ENCODE data around the gene TMED5.
"Not testable (repeated sequence)": the region's sequence is repeated elsewhere in the genome, so short reads cannot be mapped to it uniquely, and the experiment has no call there.

TMED5 gene

DNA sequence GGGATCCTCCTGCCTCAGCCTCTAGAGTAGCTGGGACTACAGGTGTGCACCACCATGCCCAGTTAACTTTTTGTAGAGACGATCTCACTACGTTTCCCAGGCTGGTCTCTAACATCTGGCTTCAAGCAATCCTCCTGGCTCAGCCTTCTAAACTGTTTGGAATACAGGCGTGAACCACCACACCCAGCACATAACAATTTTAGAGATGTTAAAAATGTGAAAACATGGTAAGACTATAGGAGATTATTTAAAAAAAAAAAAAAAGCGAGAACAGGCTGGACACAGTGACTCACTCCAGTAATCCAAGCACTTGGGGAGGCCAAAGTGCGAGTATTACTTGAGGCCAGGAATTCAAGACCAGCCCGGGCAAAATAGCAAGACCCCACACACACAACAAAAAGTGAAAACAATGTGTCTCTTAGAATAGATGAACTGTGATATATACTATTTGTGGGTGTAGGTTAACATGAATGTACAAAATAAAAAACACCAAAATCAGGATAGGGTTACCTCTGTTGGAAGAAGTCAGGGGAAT, 19.9 kb upstream of the TMED5 start:
- Histone ChIP-seq H3K27me3 (ENCODE audit: control insufficient read depth, insufficient read depth, low read length, poor library complexity, severe bottlenecking) (no peaks in the 10 kb centered on the region), H3K4me1 (ENCODE audit: control insufficient read depth, insufficient read depth, low read length) (no peaks in the 10 kb centered on the region), H3K36me3 (ENCODE audit: control insufficient read depth, insufficient read depth, low read length) (peaks cover 9% of the 10 kb centered on the region), H3K27ac (ENCODE audit: insufficient read depth, low read depth, low read length, poor library complexity, severe bottlenecking) (no peak overlapping the region), H3K4me3 (ENCODE audit: insufficient read depth, low read depth, low read length) (no peak overlapping the region), H3K9me3 (ENCODE audit: control insufficient read depth, low read length) (no peaks in the 10 kb centered on the region)
- WGBS, 2 experiments = 92 to 99% methylated on average over 5 of the region's 6 CpGs

DNA sequence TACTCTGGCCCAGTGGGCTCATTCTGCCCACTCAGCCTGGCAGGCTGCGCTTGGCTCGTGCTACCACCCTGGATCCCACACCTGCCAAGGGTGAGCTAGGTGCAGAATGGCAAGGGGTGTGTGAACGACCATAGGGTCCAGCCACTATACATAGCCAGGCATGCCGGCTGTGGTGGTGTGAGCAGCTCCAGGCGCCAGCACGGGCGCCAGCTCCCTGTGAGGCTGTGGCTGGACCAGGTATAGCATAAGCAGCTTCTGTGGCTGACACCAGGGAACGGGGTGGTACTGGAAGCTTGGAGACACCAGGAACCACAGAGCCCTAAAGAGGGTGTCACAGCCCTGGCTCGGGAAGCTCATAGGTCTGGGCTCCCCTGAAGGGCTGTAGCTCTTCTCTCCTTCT, 18.9 kb upstream of the TMED5 start:
- Histone ChIP-seq H3K4me1 (ENCODE audit: control insufficient read depth, insufficient read depth, low read length) (no peaks in the 10 kb centered on the region), H3K36me3 (ENCODE audit: control insufficient read depth, insufficient read depth, low read length) (peaks cover 9% of the 10 kb centered on the region), H3K27ac (ENCODE audit: insufficient read depth, low read depth, low read length, poor library complexity, severe bottlenecking) (no peak overlapping the region), H3K4me3 (ENCODE audit: insufficient read depth, low read depth, low read length) (no peak overlapping the region), H3K9me3 (ENCODE audit: control insufficient read depth, low read length) (no peaks in the 10 kb centered on the region), H3K27me3 (ENCODE audit: control insufficient read depth, insufficient read depth, low read length, poor library complexity, severe bottlenecking) (no peaks in the 10 kb centered on the region)
- 95% methylated on average over 9 of the region's 9 CpGs for WGBS, 2 experiments

DNA sequence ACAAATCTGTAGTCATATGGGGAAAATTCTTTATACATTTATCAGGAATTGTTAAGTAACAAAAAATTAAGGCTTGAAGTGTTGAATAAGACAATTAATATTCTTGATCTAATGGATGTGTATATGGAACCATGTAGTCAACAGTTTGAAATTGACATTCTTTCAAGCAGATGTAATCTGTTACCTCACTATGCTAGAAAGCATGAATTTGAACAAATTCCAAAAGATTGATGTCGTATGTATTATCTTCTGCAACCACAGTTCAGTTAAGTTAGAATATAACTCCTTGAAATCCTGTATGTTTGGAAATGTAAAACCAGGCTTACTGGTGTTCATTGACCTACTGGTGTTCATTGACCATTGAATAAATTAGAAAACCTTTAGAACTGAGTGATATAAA, 16.4 kb upstream of the TMED5 start:
- Histone ChIP-seq H3K27me3 (ENCODE audit: control insufficient read depth, insufficient read depth, low read length, poor library complexity, severe bottlenecking) (no peaks in the 10 kb centered on the region), H3K4me3 (ENCODE audit: insufficient read depth, low read depth, low read length) (no peak overlapping the region), H3K36me3 (ENCODE audit: control insufficient read depth, insufficient read depth, low read length) (peaks cover 12% of the 10 kb centered on the region), H3K27ac (ENCODE audit: insufficient read depth, low read depth, low read length, poor library complexity, severe bottlenecking) (no peak overlapping the region), H3K9me3 (ENCODE audit: control insufficient read depth, low read length) (no peaks in the 10 kb centered on the region), H3K4me1 (ENCODE audit: control insufficient read depth, insufficient read depth, low read length) (no peaks in the 10 kb centered on the region)
- 94 to 100% methylated on average over 1 of the region's 1 CpG for WGBS, 2 experiments

DNA sequence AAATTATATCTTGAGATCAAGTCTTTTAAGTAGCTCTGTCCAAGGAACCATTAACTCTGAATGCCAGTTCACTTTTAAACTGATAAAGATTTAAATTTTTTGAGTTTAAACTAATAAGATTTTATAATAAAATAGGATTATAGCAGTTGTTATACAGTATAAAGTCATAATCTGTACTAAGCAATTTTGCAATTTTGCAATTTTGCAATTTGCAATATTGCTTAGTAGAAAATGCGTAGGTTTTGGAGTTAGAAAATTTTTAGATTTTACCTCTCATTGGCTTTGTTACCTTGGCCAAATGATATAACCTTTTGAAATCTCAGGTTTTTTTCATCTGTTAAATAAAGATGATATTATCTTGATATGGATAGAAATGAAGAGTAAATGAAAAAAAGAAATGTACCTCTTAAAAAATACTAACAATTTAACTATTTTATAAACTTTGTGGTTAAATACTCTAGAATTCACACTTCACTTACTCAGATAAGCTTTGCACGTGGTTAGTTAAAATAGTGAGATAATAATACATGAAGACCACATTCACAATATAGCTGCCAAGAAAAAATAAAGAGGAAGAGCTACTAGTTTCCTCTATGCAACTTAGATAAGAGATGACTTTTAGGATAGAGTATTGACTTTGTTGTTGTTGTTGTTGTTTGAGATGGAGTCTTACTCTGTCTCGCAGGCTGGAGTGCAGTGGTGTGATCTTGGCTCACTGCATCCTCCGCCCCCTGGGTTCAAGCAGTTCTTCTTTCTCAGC, 14.2 kb upstream of the TMED5 start:
- Histone ChIP-seq H3K27me3 (ENCODE audit: control insufficient read depth, insufficient read depth, low read length, poor library complexity, severe bottlenecking) (no peaks in the 10 kb centered on the region), H3K4me3 (ENCODE audit: insufficient read depth, low read depth, low read length) (no peak overlapping the region), H3K9me3 (ENCODE audit: control insufficient read depth, low read length) (no peaks in the 10 kb centered on the region), H3K36me3 (ENCODE audit: control insufficient read depth, insufficient read depth, low read length) (peaks cover 12% of the 10 kb centered on the region), H3K27ac (ENCODE audit: insufficient read depth, low read depth, low read length, poor library complexity, severe bottlenecking) (no peak overlapping the region), H3K4me1 (ENCODE audit: control insufficient read depth, insufficient read depth, low read length) (no peaks in the 10 kb centered on the region)
- 93 to 95% methylated on average over 3 of the region's 4 CpGs for WGBS, 2 experiments

DNA sequence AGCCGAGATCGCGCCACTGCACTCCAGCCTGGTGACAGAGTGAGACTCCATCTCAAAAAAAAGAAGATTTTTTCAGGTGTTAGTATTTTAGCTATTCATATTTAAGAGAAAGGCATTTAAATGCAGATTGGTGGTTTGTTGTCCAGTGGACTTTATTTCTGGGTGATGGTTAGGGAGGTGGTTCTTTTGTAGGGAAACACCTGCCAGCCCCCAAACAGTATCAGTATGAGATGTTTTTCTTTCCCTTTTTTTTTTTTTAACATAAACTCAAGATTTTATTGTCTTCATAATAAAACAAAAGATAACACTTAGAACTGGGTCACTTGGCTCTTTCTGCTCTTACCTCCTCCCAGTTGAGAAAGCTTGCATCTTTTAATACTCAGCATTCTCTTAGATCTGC, 10.2 kb upstream of the TMED5 start:
- no peak overlapping the region for H3K27ac ChIP-seq (ENCODE audit: insufficient read depth, low read depth, low read length, poor library complexity, severe bottlenecking)
- H3K27me3 ChIP-seq (ENCODE audit: control insufficient read depth, insufficient read depth, low read length, poor library complexity, severe bottlenecking) = no peaks in the 10 kb centered on the region
- no peaks in the 10 kb centered on the region for H3K4me1 ChIP-seq (ENCODE audit: control insufficient read depth, insufficient read depth, low read length)
- H3K36me3 ChIP-seq (ENCODE audit: control insufficient read depth, insufficient read depth, low read length) = peaks cover 8% of the 10 kb centered on the region
- H3K9me3 ChIP-seq (ENCODE audit: control insufficient read depth, low read length) = no peaks in the 10 kb centered on the region
- no peak overlapping the region for H3K4me3 ChIP-seq (ENCODE audit: insufficient read depth, low read depth, low read length)
- 91 to 92% methylated on average over 3 of the region's 3 CpGs for WGBS, 2 experiments

DNA sequence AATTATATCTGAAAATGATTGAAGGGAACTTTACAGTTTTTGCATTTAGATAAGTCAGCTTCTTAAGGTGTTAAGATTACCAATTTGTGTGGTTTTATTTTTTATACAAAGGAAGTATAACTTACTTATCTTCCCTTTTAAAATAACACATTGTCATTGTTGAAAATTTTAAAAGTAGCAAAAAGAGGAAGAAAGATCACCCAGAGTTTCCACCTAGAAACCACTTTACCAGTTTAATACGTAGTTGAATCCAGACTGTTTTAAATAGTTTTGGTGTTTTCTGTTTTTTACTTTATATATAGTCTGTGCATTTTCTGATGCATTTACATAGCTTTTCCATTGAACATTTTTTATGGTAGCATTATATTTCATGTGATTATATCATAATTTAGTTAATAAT, 6.5 kb upstream of the TMED5 start:
- Histone ChIP-seq H3K27me3 (ENCODE audit: control insufficient read depth, insufficient read depth, low read length, poor library complexity, severe bottlenecking) (no peaks in the 10 kb centered on the region), H3K36me3 (ENCODE audit: control insufficient read depth, insufficient read depth, low read length) (no peaks in the 10 kb centered on the region), H3K9me3 (ENCODE audit: control insufficient read depth, low read length) (no peaks in the 10 kb centered on the region), H3K27ac (ENCODE audit: insufficient read depth, low read depth, low read length, poor library complexity, severe bottlenecking) (no peak overlapping the region), H3K4me3 (ENCODE audit: insufficient read depth, low read depth, low read length) (no peak overlapping the region), H3K4me1 (ENCODE audit: control insufficient read depth, insufficient read depth, low read length) (no peaks in the 10 kb centered on the region)
- no CpG with 5 or more reads among the region's 1 CpG for WGBS, 2 experiments

DNA sequence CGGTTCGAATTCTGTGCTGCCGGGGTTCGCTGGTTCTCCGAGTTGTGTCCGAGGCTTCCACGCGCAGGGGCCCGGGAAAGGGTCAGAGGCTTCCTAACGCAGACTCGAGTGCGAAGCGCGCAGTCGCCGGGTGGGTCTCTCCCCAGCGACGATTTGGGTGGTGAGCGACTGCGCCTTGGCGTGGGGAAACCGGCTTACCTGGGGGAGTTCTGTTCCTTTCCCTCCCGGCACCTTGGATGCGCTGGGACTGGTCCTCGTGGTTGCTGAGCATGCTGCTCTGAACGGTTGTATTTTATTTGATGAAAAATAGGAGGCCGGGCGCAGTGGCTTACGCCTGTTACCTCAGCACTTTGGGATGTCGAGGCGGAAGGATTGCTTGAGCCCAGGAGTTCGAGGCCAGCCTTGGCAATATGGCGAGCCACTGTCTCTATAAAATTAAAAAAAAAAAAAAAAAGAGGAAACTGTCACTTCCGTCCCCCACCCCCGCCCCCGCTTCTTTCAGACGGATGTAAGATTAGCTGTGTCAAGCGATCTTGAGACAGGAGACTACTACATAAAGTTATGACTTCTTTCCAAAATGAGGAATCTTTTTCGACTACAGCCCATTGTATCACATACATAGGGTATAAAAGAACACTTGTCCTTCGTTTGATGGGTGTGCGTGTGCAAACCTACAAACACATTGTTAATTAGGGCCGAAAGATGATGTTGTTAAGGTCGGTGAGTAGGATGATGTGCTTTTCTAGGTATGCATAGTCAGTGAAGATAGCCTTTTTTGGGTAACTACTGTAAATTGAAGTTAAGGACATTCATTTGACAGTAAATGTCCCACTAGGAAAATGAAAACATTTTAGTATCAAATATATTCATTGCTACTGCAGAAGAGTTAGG, 755 bp upstream of the TMED5 start, which contains the start of gene CCDC18:
TSS of gene CCDC18 (plus strand) at position 2 of the 891 bp plus-strand sequence. CDS start 2,638 bp downstream, outside the sequence.
- H3K36me3 ChIP-seq (ENCODE audit: control insufficient read depth, insufficient read depth, low read length) = no peaks in the 10 kb centered on the region
- peak within 1 kb of the TSS; percentile 73 for H3K4me3 ChIP-seq (ENCODE audit: insufficient read depth, low read depth, low read length)
- H3K27me3 ChIP-seq (ENCODE audit: control insufficient read depth, insufficient read depth, low read length, poor library complexity, severe bottlenecking) = no peaks in the 10 kb centered on the region
- no peaks in the 10 kb centered on the region for H3K9me3 ChIP-seq (ENCODE audit: control insufficient read depth, low read length)
- H3K27ac ChIP-seq (ENCODE audit: insufficient read depth, low read depth, low read length, poor library complexity, severe bottlenecking) = peak within 1 kb of the TSS; percentile 91
- H3K4me1 ChIP-seq (ENCODE audit: control insufficient read depth, insufficient read depth, low read length) = no peaks in the 10 kb centered on the region
- WGBS, 2 experiments = 4 to 5% methylated on average over 35 to 43 of the region's 43 CpGs

DNA sequence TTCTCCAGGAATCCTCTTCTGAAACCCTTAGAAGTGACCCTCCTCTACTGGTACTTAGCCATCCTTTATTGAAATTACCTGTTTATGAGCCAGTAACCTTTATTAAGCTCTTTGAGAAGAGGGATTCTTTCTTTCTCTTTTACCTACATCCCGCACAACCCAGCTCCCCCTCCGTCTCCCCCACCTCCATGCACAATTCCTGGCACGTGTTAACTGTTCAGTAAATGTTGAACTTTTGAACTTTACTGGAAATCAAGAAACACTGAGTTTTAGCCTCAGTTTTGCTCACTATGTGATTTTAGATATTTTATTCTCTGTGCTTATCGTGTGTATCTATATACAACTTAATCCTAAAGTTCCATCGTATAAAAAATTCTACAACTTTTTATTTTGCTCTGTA, 1.8 kb downstream of the TMED5 start:
- Histone ChIP-seq H3K9me3 (ENCODE audit: control insufficient read depth, low read length) (no peaks in the 10 kb centered on the region), H3K27me3 (ENCODE audit: control insufficient read depth, insufficient read depth, low read length, poor library complexity, severe bottlenecking) (no peaks in the 10 kb centered on the region), H3K27ac (ENCODE audit: insufficient read depth, low read depth, low read length, poor library complexity, severe bottlenecking) (no peak overlapping the region), H3K4me3 (ENCODE audit: insufficient read depth, low read depth, low read length) (no peak overlapping the region), H3K4me1 (ENCODE audit: control insufficient read depth, insufficient read depth, low read length) (no peaks in the 10 kb centered on the region), H3K36me3 (ENCODE audit: control insufficient read depth, insufficient read depth, low read length) (no peaks in the 10 kb centered on the region)
- WGBS, 2 experiments = 60 to 70% methylated on average over 3 to 4 of the region's 5 CpGs

DNA sequence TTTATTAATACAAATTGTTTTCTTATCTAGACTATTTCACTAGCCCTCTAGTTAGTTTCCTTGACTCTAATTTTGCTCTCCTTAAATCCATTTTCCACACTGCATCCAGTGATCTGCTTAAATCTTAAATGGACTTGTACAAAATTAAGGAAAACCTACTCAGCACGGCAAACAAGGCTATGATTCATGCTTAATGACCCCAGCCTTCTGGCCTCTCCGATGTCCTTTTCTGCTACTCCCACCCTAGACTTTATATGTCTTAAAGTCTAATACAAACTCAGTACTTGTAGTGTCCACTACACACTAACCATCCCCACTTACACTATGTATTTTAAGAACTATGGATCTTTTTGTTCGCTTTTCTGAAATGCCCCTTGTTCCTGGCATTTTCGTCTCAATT, 2.2 kb downstream of the TMED5 start:
- 80 to 82% methylated on average over 4 of the region's 4 CpGs for WGBS, 2 experiments
- Histone ChIP-seq H3K4me1 (ENCODE audit: control insufficient read depth, insufficient read depth, low read length) (no peaks in the 10 kb centered on the region), H3K4me3 (ENCODE audit: insufficient read depth, low read depth, low read length) (no peak overlapping the region), H3K27ac (ENCODE audit: insufficient read depth, low read depth, low read length, poor library complexity, severe bottlenecking) (no peak overlapping the region), H3K27me3 (ENCODE audit: control insufficient read depth, insufficient read depth, low read length, poor library complexity, severe bottlenecking) (no peaks in the 10 kb centered on the region), H3K36me3 (ENCODE audit: control insufficient read depth, insufficient read depth, low read length) (no peaks in the 10 kb centered on the region), H3K9me3 (ENCODE audit: control insufficient read depth, low read length) (no peaks in the 10 kb centered on the region)

DNA sequence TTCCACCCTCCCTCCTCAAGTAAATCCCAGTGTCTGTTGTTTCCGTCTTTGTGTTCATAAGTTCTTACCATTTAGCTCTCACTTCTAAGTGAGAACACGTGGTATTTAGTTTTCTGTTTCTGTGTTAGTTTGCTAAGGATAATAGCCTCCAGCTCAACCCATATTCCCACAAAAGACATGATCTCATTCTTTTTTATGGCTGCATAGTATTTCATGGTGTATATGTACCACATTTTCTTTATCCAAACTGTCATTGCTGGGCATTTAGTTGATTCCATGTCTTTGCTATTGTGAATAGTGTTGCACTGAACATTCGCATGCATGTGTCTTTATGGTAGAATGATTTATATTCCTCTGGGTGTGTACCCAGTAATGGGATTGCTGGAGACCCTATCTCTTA, 5.6 kb downstream of the TMED5 start:
- not testable (repeated sequence) for H3K9me3 ChIP-seq (ENCODE audit: control insufficient read depth, low read length); H3K4me3 ChIP-seq (ENCODE audit: insufficient read depth, low read depth, low read length); H3K4me1 ChIP-seq (ENCODE audit: control insufficient read depth, insufficient read depth, low read length); H3K36me3 ChIP-seq (ENCODE audit: control insufficient read depth, insufficient read depth, low read length); H3K27ac ChIP-seq (ENCODE audit: insufficient read depth, low read depth, low read length, poor library complexity, severe bottlenecking); H3K27me3 ChIP-seq (ENCODE audit: control insufficient read depth, insufficient read depth, low read length, poor library complexity, severe bottlenecking)
- 96 to 97% methylated on average over 2 to 3 of the region's 3 CpGs for WGBS, 2 experiments
